Kidney epithelial cell (primary cell): Measurements from ENCODE around the gene FOSL2. TPM values are rescaled to one million over a fixed set of nuclear protein-coding genes. Genes with fewer than 3 reads are reported as not detected.

Experiments
- DNase-seq: peaks from one replicate; pipeline ENCODE4 v3.0.0-alpha.2; 2010; ENCODE audit warnings: low read depth
- H3K27me3 ChIP-seq: 2 replicates; pipeline ENCODE4 v1.6.0; 2011; ENCODE audit warnings: low read length; ENCODE audit not compliant: control insufficient read depth, insufficient read depth
- H3K36me3 ChIP-seq: 2 replicates; pipeline ENCODE4 v1.5.1; 2011; ENCODE audit warnings: low read length; ENCODE audit not compliant: control insufficient read depth, insufficient read depth
- H3K4me3 ChIP-seq: 2 replicates; pipeline ENCODE4 v1.5.1; 2011; ENCODE audit warnings: low read depth, mild to moderate bottlenecking, control low read depth, low read length
- total RNA-seq: library from RNA; depleted of rRNA; stranded (reverse); fragments of >200 nt; gene quantifications from 2 replicates; pipeline ENCODE4 v1.2.3, GENCODE V29; 2015
- TF ChIP-seq, protein P1 (sequence below): IDR thresholded peaks from 2 replicates; pipeline ENCODE4 v1.5.1; 2011; ENCODE audit warnings: mild to moderate bottlenecking, moderate library complexity, low read length, control low read depth, inconsistent platforms; ENCODE audit not compliant: insufficient read depth, poor library complexity, severe bottlenecking

FOSL2 gene
- total RNA-seq, 1 donor from 2014 or later, result 85.5 TPM

DNA sequence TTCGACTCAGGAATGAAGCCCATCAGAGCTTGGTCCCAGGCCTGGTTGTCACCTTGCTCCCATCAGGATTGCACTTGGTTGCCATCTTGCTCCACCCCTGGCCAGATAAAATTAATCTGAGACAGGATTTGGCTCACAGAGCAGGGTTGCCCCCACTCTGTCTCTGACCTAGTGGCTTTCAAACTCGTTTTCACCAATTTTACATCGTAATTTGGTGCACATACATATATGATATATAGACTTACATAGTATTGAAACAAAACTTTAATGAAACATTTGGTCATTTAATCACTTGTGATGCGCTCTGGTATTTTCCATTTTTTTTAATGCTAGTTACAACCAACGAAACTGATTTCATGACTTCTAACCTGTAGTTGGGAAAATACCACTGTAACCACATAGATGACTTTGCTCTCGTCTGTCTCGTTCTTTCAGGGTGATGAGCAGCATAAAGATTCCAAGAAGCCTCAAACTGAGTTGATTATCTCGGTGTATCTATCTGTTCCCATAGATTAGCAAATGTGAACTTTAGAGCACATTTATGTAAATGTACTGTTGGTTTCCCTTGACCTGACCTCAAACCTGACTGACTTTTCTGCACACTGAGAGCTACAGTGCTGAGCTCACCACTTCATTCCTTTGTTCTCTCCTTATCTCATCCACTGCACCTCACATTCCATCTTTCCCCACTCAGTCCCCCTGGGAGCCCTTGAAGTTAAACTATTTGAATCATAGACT lies 72.7 kb downstream of the FOSL2 start:
- Histone ChIP-seq H3K4me3 (no peak overlapping the region), H3K36me3 (peaks cover 2% of the 10 kb centered on the region), H3K27me3 (no peaks in the 10 kb centered on the region)
- TF ChIP-seq, protein P1, sequence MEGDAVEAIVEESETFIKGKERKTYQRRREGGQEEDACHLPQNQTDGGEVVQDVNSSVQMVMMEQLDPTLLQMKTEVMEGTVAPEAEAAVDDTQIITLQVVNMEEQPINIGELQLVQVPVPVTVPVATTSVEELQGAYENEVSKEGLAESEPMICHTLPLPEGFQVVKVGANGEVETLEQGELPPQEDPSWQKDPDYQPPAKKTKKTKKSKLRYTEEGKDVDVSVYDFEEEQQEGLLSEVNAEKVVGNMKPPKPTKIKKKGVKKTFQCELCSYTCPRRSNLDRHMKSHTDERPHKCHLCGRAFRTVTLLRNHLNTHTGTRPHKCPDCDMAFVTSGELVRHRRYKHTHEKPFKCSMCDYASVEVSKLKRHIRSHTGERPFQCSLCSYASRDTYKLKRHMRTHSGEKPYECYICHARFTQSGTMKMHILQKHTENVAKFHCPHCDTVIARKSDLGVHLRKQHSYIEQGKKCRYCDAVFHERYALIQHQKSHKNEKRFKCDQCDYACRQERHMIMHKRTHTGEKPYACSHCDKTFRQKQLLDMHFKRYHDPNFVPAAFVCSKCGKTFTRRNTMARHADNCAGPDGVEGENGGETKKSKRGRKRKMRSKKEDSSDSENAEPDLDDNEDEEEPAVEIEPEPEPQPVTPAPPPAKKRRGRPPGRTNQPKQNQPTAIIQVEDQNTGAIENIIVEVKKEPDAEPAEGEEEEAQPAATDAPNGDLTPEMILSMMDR, result no peak
- no peak for DNase-seq

Other genes with a start within 250 kb of the FOSL2 start
- gene PLB1, start 103.2 kb downstream of the FOSL2 start, total RNA-seq, result 0.25 and 0.82 TPM in 2 replicates